Measurements from ENCODE around the gene LYVE1. TPM values are rescaled to one million over a fixed set of nuclear protein-coding genes. Genes with fewer than 3 reads are reported as not detected.

LYVE1 gene
- total RNA-seq, 1 donor from 2014 or later: 9.0 TPM

GRCh38 chr11:10522276-10522675, 46.2 kb downstream of the LYVE1 start:
- DNase-seq: no peak

- no peak for DNase-seq
Measured at GRCh38 chr11:10520562-10520961, 47.9 kb downstream of the LYVE1 start.

- no peak for DNase-seq
Measured at GRCh38 chr11:10519630-10520029, 48.8 kb downstream of the LYVE1 start.

- DNase-seq: no peak
Measured at GRCh38 chr11:10518891-10519290, 49.6 kb downstream of the LYVE1 start.

- DNase-seq: no peak
Measured at GRCh38 chr11:10518123-10518522, 50.3 kb downstream of the LYVE1 start.

- no peak for DNase-seq
Measured at GRCh38 chr11:10515418-10515817, 53.0 kb downstream of the LYVE1 start.

- no peak for DNase-seq
Measured at GRCh38 chr11:10514709-10515108, 53.8 kb downstream of the LYVE1 start.

GRCh38 chr11:10514202-10514601, 54.3 kb downstream of the LYVE1 start:
- no peak for DNase-seq

- DNase-seq: no peak
Measured at GRCh38 chr11:10511181-10511621, 57.3 kb downstream of the LYVE1 start.

Other genes starting within 250 kb of the LYVE1 start
- gene AMPD3, start 113.4 kb downstream of the LYVE1 start, total RNA-seq: 0.78 TPM
- gene RNF141, start 27.5 kb downstream of the LYVE1 start, total RNA-seq: 80.0 TPM
- gene IRAG1, start 125.1 kb upstream of the LYVE1 start, total RNA-seq: 1.4 TPM
- gene CTR9, start 182.6 kb upstream of the LYVE1 start, total RNA-seq: 36.8 TPM
- gene EIF4G2, start 240.3 kb upstream of the LYVE1 start, total RNA-seq: 1,024 TPM